Activated CD8-positive, alpha-beta T cell treated with anti-CD3 and anti-CD28 coated beads for 36 hours (primary cell): ENCODE data around the gene CCL1. TPM values are rescaled to one million over a fixed set of nuclear protein-coding genes. Genes with fewer than 3 reads are reported as not detected.
"Not testable (repeated sequence)": the region's sequence is repeated elsewhere in the genome, so short reads cannot be mapped to it uniquely, and the experiment has no call there.

Experiments
- ATAC-seq: fragments of 200-7000 bp; cut with Tn5 transposase; one replicate; pipeline ENCODE4 v1.10.0; 2021; ENCODE audit warnings: mild to moderate bottlenecking, moderate library complexity
- CTCF ChIA-PET: fragments of 350-600 bp; sonication (Branson Sonifier 250); formaldehyde crosslinking; loops from one replicate; lab custom pipeline; 2021; ENCODE audit warnings: antibody characterized with exemption; lab: Charles Lee
- POLR2A ChIA-PET: fragments of 350-600 bp; sonication (Branson Sonifier 250); formaldehyde crosslinking; loops from one replicate; lab custom pipeline; 2021; ENCODE audit warnings: antibody characterized with exemption; lab: Charles Lee
- DNase-seq: peaks from one replicate; pipeline ENCODE4 v3.0.0-alpha.2; 2020
- H3K27ac Mint-ChIP-seq: one replicate; pipeline ENCODE4 v1.8.0; 2021; ENCODE audit warnings: mild to moderate bottlenecking, mixed read lengths
- H3K27me3 Mint-ChIP-seq: one replicate; pipeline ENCODE4 v1.8.0; 2021; ENCODE audit warnings: mixed read lengths
- H3K36me3 Mint-ChIP-seq: one replicate; pipeline ENCODE4 v1.8.0; 2021; ENCODE audit warnings: low read depth, mixed read lengths
- H3K4me1 Mint-ChIP-seq: one replicate; pipeline ENCODE4 v1.8.0; 2021; ENCODE audit warnings: low read depth, mixed read lengths
- H3K4me3 Mint-ChIP-seq: one replicate; pipeline ENCODE4 v1.8.0; 2021; ENCODE audit warnings: mild to moderate bottlenecking, moderate library complexity, mixed read lengths
- H3K9me3 Mint-ChIP-seq: one replicate; pipeline ENCODE4 v1.8.0; 2021; ENCODE audit warnings: mixed read lengths
- CTCF ChIP-seq: fragments of 200-600 bp; IDR thresholded peaks from one replicate; pipeline ENCODE4 v1.8.0; 2022; ENCODE audit warnings: antibody characterized with exemption, mild to moderate bottlenecking
- intact Hi-C: fragments of 100-400 bp; cut with micrococcal nuclease; formaldehyde crosslinking; loops from one replicate; pipeline ENCODE4 v1.10.0; 2022
- total RNA-seq, 2 experiments: library from RNA; stranded (reverse); gene quantifications; one replicate each; pipeline ENCODE4 v1.2.3, GENCODE V29; 2021

The CCL1 gene
- total RNA-seq, 2 experiments from 2014 or later: not detected

DNA sequence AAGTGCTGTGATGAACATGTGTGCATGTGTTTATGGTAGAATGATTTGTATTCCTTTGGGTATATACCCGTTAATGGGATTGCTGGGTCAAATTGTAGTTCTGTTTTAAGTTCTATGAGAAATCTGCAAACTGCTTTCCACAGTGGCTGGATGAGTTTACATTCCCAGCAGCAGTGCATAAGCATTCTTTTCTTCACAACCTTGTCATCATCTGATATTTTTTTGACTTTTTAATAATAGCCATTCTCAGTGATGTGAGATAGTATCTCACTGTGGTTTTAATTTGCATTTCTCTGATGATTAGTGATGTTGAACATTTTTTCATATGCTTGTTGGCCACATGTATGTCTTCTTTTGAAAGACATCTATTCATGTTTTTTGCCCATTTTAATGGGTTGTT is 25.3 kb downstream of the CCL1 start:
- no peak overlapping the region for H3K4me3 Mint-ChIP-seq
- ChIA-PET POLR2A (no interaction called here), CTCF (no interaction called here)
- no peaks in the 10 kb centered on the region for H3K4me1 Mint-ChIP-seq
- H3K9me3 Mint-ChIP-seq: no peaks in the 10 kb centered on the region
- H3K27me3 Mint-ChIP-seq: peaks cover 18% of the 10 kb centered on the region
- no peak overlapping the region for H3K27ac Mint-ChIP-seq
- intact Hi-C loops: no loop called here
- ATAC-seq: no peak
- DNase-seq: no peak
- H3K36me3 Mint-ChIP-seq: no peaks in the 10 kb centered on the region
- no peak for TF ChIP-seq CTCF

GRCh38 chr17:34327580-34327979 is 35.5 kb downstream of the CCL1 start:
- H3K9me3 Mint-ChIP-seq, intact Hi-C loops, DNase-seq, H3K27ac Mint-ChIP-seq, H3K4me1 Mint-ChIP-seq, POLR2A ChIA-PET, H3K4me3 Mint-ChIP-seq, ATAC-seq, H3K27me3 Mint-ChIP-seq, H3K36me3 Mint-ChIP-seq: not testable (repeated sequence)
- CTCF ChIA-PET: interaction anchor here (1.9 kb wide), 1 partner anchor 33 kb away, joined by 10 read pairs; no protein-coding TSS in a partner anchor

GRCh38 chr17:34321964-34322363 is 41.1 kb downstream of the CCL1 start:
- H3K4me3 Mint-ChIP-seq: no peak overlapping the region
- POLR2A ChIA-PET: no interaction called here
- no peaks in the 10 kb centered on the region for H3K36me3 Mint-ChIP-seq
- CTCF ChIA-PET: interaction anchor here (1.1 to 3.5 kb wide), 3 partner anchors 20 to 121 kb away, joined by 3 to 14 read pairs (median 10); no protein-coding TSS in a partner anchor
- no peak for TF ChIP-seq CTCF
- H3K27me3 Mint-ChIP-seq: peaks cover 2% of the 10 kb centered on the region
- DNase-seq: no peak
- intact Hi-C loops: no loop called here
- no peak overlapping the region for H3K27ac Mint-ChIP-seq
- no peak for ATAC-seq
- no peaks in the 10 kb centered on the region for H3K4me1 Mint-ChIP-seq
- peaks cover 8% of the 10 kb centered on the region for H3K9me3 Mint-ChIP-seq

GRCh38 chr17:34319039-34319483 is 44.0 kb downstream of the CCL1 start, which contains the start of gene CCL8:
Gene CCL8, plus strand, starts transcription at chr17:34319435. Its CDS starts 67 bp downstream, at chr17:34319502.
- CTCF ChIA-PET: interaction anchor here (2.0 kb wide), 1 partner anchor 42 kb away, joined by 7 read pairs; no protein-coding TSS in a partner anchor

DNA sequence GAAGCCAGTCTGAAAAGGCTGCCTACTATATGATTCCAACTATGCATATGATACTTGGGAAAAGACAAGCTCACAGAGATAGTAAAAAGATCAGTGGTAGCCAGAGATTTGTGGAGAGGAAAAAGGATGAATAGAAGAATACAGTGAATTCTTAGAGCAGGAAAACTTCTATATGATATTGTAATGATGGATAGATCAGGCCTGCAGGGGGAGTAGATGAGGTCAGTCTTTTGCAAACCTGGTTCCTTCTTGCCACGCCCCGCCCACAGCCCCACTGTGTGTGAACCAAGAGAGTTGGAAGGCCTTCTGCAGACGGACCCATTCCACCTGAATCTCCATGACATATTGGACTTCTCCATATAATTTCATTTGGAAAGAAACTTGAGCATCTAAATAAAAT is 44.6 kb downstream of the CCL1 start:
- intact Hi-C loops: no loop called here
- Mint-ChIP-seq H3K27ac (no peak overlapping the region), H3K4me1 (no peaks in the 10 kb centered on the region), H3K4me3 (no peak overlapping the region), H3K27me3 (peaks cover 7% of the 10 kb centered on the region), H3K36me3 (no peaks in the 10 kb centered on the region), H3K9me3 (no peaks in the 10 kb centered on the region)
- TF ChIP-seq CTCF: no peak
- peak; percentile 29 for DNase-seq
- ChIA-PET POLR2A (no interaction called here), CTCF (interaction anchor here (2.0 kb wide), 1 partner anchor 43 kb away, joined by 7 read pairs; no protein-coding TSS in a partner anchor)
- ATAC-seq: peak; percentile 45

More at GRCh38 chr17:34319039-34319483, 44.0 kb downstream of the CCL1 start, which contains the start of gene CCL8:
- intact Hi-C loops: no loop called here
- no peak for TF ChIP-seq CTCF
- Mint-ChIP-seq H3K27me3 (peaks cover 7% of the 10 kb centered on the region), H3K4me3 (no peak within 1 kb of the TSS), H3K4me1 (no peaks in the 10 kb centered on the region), H3K36me3 (no peaks in the 10 kb centered on the region), H3K9me3 (peaks cover 3% of the 10 kb centered on the region), H3K27ac (no peak within 1 kb of the TSS)
- ATAC-seq (no peak), DNase-seq (no peak)
- POLR2A ChIA-PET: no interaction called here
